ENCODE results near the gene TLR8. TPM values are rescaled to one million over a fixed set of nuclear protein-coding genes. Genes with fewer than 3 reads are reported as not detected.

TLR8 gene
- total RNA-seq, 1 donor from 2014 or later = 0.25 TPM

DNA sequence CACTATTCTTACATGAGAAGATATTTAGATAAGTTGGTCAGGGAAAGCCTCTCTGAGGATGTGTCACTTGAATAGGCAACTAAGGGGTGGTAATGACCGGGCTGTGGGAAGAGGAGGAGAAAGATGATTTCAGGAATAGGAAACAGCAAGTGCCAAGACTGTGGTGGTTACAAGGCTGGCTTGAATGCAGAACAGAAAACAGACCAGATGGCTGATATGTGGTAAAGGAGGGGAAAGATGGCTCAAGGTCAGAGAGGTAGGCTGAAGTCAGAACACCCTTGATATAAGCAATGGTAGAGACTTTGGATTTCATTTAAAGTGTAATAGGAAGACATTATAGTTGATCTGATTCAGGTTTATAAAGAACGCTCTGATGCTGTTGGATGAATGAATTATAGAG, 24.5 kb upstream of the TLR8 start:
- Histone ChIP-seq H3K27me3 (no peaks in the 10 kb centered on the region), H3K4me3 (no peak overlapping the region), H3K4me1 (no peaks in the 10 kb centered on the region), H3K9me3 (no peaks in the 10 kb centered on the region), H3K36me3 (no peaks in the 10 kb centered on the region), H3K27ac (no peak overlapping the region)
- no peak for DNase-seq (ENCODE audit: extremely low spot score in 2 of 2)
- intact Hi-C loops (cut with DNase I) = no loop called here
- TF ChIP-seq CTCF (IDR thresholded peaks at IDR 0.05) (no peak), POLR2A (IDR thresholded peaks at IDR 0.05) (no peak), POLR2AphosphoS5 (IDR thresholded peaks at IDR 0.05; ENCODE audit: insufficient read depth in 1 of 2, low read depth in 1 of 2) (no peak)

- intact Hi-C loops (cut with DNase I) = no loop called here
- H3K27me3 ChIP-seq = no peaks in the 10 kb centered on the region
- no peak for DNase-seq (ENCODE audit: extremely low spot score in 2 of 2)
- no peaks in the 10 kb centered on the region for H3K36me3 ChIP-seq
- H3K27ac ChIP-seq = no peak overlapping the region
- H3K4me3 ChIP-seq = no peak overlapping the region
- no peaks in the 10 kb centered on the region for H3K9me3 ChIP-seq
- no peaks in the 10 kb centered on the region for H3K4me1 ChIP-seq
- no peak for TF ChIP-seq CTCF (IDR thresholded peaks at IDR 0.05)
- no peak for TF ChIP-seq POLR2A (IDR thresholded peaks at IDR 0.05)
- TF ChIP-seq POLR2AphosphoS5 (IDR thresholded peaks at IDR 0.05; ENCODE audit: insufficient read depth in 1 of 2, low read depth in 1 of 2) = no peak
Measured at GRCh38 chrX:12885508-12885907, 20.9 kb upstream of the TLR8 start.

DNA sequence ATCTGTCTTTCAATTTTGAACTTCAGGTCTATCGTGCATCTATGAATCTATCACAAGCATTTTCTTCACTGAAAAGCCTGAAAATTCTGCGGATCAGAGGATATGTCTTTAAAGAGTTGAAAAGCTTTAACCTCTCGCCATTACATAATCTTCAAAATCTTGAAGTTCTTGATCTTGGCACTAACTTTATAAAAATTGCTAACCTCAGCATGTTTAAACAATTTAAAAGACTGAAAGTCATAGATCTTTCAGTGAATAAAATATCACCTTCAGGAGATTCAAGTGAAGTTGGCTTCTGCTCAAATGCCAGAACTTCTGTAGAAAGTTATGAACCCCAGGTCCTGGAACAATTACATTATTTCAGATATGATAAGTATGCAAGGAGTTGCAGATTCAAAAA, 19.9 kb upstream of the TLR8 start:
- Histone ChIP-seq H3K27ac (no peak overlapping the region), H3K4me3 (no peak overlapping the region), H3K9me3 (no peaks in the 10 kb centered on the region), H3K4me1 (no peaks in the 10 kb centered on the region), H3K36me3 (no peaks in the 10 kb centered on the region), H3K27me3 (no peaks in the 10 kb centered on the region)
- intact Hi-C loops (cut with DNase I) = no loop called here
- TF ChIP-seq POLR2A (IDR thresholded peaks at IDR 0.05) = no peak
- TF ChIP-seq POLR2AphosphoS5 (IDR thresholded peaks at IDR 0.05; ENCODE audit: insufficient read depth in 1 of 2, low read depth in 1 of 2) = no peak
- TF ChIP-seq CTCF (IDR thresholded peaks at IDR 0.05) = no peak
- no peak for DNase-seq (ENCODE audit: extremely low spot score in 2 of 2)

DNA sequence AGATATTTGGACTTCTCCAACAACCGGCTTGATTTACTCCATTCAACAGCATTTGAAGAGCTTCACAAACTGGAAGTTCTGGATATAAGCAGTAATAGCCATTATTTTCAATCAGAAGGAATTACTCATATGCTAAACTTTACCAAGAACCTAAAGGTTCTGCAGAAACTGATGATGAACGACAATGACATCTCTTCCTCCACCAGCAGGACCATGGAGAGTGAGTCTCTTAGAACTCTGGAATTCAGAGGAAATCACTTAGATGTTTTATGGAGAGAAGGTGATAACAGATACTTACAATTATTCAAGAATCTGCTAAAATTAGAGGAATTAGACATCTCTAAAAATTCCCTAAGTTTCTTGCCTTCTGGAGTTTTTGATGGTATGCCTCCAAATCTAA, 19.3 kb upstream of the TLR8 start:
- TF ChIP-seq POLR2A (IDR thresholded peaks at IDR 0.05) = no peak
- DNase-seq (ENCODE audit: extremely low spot score in 2 of 2) = no peak
- H3K9me3 ChIP-seq = no peaks in the 10 kb centered on the region

DNA sequence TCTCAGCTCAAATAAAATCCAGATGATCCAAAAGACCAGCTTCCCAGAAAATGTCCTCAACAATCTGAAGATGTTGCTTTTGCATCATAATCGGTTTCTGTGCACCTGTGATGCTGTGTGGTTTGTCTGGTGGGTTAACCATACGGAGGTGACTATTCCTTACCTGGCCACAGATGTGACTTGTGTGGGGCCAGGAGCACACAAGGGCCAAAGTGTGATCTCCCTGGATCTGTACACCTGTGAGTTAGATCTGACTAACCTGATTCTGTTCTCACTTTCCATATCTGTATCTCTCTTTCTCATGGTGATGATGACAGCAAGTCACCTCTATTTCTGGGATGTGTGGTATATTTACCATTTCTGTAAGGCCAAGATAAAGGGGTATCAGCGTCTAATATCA, 18.7 kb upstream of the TLR8 start:
- H3K27ac ChIP-seq = no peak overlapping the region
- no peak for TF ChIP-seq POLR2AphosphoS5 (IDR thresholded peaks at IDR 0.05; ENCODE audit: insufficient read depth in 1 of 2, low read depth in 1 of 2)
- no peak for TF ChIP-seq CTCF (IDR thresholded peaks at IDR 0.05)
- TF ChIP-seq POLR2A (IDR thresholded peaks at IDR 0.05) = no peak
- H3K4me3 ChIP-seq = no peak overlapping the region
- H3K36me3 ChIP-seq = no peaks in the 10 kb centered on the region
- no peaks in the 10 kb centered on the region for H3K4me1 ChIP-seq
- no peaks in the 10 kb centered on the region for H3K9me3 ChIP-seq
- no peak for DNase-seq (ENCODE audit: extremely low spot score in 2 of 2)
- no peaks in the 10 kb centered on the region for H3K27me3 ChIP-seq
- intact Hi-C loops (cut with DNase I) = no loop called here

More for the DNA sequence above, 19.3 kb upstream of the TLR8 start:
- Histone ChIP-seq H3K27ac (no peak overlapping the region), H3K4me3 (no peak overlapping the region), H3K4me1 (no peaks in the 10 kb centered on the region), H3K36me3 (no peaks in the 10 kb centered on the region), H3K27me3 (no peaks in the 10 kb centered on the region)
- intact Hi-C loops (cut with DNase I) = no loop called here

GRCh38 chrX:12890467-12890866, 16.0 kb upstream of the TLR8 start:
- Histone ChIP-seq H3K9me3 (no peaks in the 10 kb centered on the region), H3K4me3 (no peak overlapping the region), H3K27ac (no peak overlapping the region), H3K36me3 (no peaks in the 10 kb centered on the region), H3K27me3 (no peaks in the 10 kb centered on the region), H3K4me1 (no peaks in the 10 kb centered on the region)
- DNase-seq (ENCODE audit: extremely low spot score in 2 of 2) = no peak
- intact Hi-C loops (cut with DNase I) = no loop called here
- TF ChIP-seq POLR2A (IDR thresholded peaks at IDR 0.05) (no peak), CTCF (IDR thresholded peaks at IDR 0.05) (no peak), POLR2AphosphoS5 (IDR thresholded peaks at IDR 0.05; ENCODE audit: insufficient read depth in 1 of 2, low read depth in 1 of 2) (no peak)
